Dermis microvascular lymphatic vessel endothelial cell (primary cell): Measurements from ENCODE around the gene RGS7BP. TPM values are rescaled to one million over a fixed set of nuclear protein-coding genes. Genes with fewer than 3 reads are reported as not detected.
A peak's percentile ranks its signal among the peaks of the same experiment; 100 is the strongest.

Source experiments
- DNase-seq, 2 donors: peaks; one replicate each; pipeline versions ENCODE4 v3.0.0 to v3.0.0-alpha.2; 2010; ENCODE audit warnings: low read depth in 2 of 2
- total RNA-seq: library from RNA; depleted of rRNA; stranded (reverse); fragments of >200 nt; gene quantifications from 2 replicates; pipeline ENCODE4 v1.2.1, GENCODE V29; 2014

The RGS7BP gene
- total RNA-seq, result 0.13 TPM in 2 replicates

DNA sequence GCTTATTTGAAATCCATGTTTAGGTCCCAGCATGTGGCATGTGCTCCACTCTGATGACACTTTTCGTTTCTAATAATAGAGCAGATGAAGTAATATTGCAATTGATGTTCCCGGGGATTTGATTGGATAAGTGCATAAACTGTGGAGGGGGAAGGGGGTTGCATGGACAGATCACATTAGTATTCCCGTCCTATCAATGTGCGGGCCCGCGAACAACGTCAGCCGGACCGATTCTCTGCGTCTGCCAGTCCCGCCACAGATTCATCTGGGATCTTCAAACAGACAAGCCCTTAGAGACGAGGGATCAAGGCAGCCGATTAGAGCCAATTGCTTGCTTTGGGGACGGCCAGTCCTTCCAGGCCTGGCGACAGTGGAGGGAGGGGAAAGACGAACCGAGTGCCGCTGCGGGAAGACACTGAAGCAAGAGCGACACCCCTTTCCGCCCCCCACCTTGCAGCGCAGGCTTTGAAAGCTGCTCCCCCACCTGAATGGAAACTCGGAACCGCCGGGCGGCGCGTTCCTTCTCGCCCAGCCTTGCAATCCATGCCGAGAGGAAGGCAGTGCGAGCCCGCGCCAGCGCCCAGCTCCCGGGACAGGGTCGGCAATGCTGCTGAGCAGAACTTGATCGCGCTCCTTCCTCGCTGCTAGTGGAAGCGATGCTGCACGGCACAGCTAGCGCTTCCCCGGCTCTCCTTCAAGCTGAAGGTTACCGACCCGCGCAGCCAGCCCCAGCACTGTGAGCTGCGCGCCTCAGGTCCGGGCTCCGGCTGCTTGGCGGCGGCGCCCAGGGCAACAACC, at the start of gene RGS7BP:
Gene RGS7BP (plus strand): TSS at position 247 of the 798 bp plus-strand sequence. CDS start 610 bp downstream, outside the sequence.
- peak in 1 of 2 donors; percentile 21 for DNase-seq

DNA sequence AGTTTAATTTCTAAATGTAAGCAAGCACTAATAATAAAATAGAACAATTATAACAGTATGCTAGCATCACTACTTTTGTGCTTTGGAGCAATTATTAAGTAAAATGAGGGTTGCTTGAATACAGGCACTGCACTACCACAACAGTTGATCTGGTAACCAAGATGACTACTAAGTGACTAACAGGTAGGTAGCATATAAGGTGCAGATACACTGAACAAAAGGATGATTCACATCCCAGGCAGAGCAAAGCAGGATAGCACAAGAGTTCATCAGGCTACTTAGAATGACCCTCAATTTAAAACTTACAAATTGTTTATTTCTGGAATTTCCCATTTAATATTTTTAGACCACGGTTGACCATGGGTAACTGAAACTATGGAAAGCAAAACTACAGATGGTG, 48.0 kb upstream of the RGS7BP start:
- no peak for DNase-seq

DNA sequence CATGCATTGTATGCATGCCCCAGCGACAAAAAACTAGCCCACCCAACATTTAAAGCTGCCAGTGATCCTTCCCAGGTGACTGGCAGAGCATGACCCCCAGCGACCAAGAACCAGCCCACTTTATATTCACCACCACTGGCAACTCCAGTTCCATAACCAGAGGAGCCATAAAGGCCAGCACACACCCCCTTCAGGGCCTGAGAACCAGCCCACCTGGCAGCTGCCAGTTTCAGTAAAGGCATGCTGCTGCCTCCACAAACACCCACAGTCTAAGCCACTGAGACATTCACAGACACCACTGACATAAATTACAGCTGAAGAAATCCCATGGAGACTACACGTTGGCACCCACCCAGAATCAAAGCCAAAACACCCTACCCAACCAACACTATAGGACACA, 46.9 kb upstream of the RGS7BP start:
- DNase-seq, result no peak

DNA sequence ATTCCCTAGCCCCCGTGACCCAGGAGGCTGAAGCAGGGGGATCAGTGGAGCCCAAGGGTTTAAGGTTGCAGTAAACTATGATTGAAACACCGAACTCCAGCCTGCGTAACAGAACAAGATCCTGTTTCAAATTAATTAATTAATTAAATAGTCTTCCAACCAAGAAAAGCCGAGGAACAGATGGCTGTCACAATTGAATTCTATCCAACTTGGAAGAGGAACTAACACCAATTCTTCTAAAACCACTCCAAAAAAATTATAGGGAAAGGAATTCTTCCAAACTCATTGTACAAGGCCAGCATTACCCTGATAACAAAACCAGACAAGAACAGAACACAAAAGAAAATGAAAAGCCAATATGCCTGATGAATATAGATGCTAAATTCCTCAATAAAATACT, 43.4 kb upstream of the RGS7BP start:
- DNase-seq, result no peak

DNA sequence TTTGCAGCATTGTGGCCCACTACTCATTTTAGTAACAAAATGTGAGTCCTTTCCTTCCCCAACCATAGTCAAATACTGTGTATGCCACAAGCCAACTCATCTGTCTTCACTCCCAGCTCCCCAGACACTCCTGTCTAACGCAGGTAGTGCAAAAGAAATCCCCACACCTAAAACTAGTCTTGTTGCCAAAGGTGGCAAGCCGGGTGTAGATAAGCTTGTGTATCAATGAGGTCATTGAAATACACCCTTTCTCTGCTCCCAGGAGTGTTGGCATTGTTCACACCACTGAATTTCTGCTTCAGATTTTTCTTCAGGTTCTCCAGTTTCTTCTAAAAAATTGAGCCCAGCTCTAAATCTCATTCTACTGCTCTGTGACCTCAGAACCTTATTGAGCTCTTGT, 19.7 kb upstream of the RGS7BP start:
- no peak for DNase-seq

DNA sequence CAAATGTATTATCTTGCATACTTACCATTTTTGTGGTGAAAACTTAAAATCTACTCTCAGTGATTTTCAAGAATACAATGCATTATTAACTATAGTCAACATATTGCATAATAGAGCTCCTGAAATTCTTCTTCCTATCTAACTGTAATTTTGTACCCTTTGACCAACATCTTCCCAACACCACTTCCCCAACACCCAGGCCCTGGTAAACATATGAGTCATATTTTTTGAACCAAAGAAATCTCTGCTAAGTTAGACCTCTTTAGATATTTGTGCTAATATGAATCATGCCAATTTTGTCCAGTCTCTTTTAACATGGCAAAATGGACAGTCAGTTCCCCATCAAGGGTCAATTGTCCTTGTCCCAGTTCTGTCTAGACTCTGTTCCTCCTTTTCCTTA, 18.5 kb upstream of the RGS7BP start:
- DNase-seq, result no peak

DNA sequence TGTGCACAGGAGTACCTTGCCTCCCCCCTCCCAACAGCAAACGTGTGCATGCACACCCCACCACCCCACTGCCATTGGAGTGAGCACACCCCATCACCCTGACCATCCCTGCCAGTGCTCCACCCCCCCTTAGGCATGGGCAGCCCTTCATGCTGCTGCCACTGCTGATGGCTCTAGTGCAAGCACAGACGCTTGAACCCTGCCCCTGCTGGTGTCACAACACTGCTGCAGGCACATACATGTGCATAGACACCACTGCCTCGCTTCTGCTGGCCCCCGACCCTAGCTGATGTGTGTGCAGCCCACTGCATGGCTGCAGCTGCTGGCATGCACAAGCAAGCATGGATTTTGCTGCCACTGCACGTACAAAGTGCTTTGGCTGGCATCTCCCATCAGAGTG, 16.0 kb upstream of the RGS7BP start:
- no peak for DNase-seq

DNA sequence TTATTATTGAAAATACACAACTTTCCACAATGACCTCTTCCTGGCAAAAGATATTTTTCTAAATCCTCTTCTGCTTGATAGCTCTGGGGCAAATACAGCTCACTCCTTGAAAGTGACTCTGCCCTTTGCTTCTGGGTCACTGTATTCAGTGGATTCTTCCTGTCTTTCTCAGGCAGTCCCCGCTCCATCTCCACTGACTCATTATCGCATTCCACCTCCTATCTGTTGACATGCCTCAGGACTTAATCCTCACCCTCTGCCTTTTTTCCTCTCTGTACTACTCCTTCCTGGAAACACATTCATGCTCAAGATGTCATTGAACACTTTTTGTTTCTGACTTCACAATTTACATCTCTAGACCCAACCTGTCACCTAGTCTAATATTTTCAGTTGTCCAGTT, 8.4 kb upstream of the RGS7BP start:
- no peak for DNase-seq

DNA sequence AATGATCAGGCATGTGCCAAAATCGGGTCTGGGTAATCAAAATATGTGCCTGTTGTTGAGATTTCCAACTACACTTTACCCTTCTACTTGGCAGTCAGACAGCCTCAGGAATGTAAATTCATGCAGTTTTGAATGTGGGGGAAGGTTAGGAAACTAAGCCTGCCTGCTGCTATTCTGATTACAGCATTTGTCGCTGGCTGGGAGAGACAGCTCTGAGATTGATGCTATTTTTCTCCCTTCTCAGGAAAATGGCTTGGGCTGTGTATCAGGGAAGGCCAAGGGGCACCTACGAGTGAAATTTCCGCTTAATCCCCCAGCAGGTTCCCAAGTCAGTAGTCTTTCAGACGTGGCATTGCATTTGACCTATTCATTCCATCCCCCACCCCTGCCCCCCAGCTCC, 3.6 kb upstream of the RGS7BP start:
- no peak for DNase-seq

DNA sequence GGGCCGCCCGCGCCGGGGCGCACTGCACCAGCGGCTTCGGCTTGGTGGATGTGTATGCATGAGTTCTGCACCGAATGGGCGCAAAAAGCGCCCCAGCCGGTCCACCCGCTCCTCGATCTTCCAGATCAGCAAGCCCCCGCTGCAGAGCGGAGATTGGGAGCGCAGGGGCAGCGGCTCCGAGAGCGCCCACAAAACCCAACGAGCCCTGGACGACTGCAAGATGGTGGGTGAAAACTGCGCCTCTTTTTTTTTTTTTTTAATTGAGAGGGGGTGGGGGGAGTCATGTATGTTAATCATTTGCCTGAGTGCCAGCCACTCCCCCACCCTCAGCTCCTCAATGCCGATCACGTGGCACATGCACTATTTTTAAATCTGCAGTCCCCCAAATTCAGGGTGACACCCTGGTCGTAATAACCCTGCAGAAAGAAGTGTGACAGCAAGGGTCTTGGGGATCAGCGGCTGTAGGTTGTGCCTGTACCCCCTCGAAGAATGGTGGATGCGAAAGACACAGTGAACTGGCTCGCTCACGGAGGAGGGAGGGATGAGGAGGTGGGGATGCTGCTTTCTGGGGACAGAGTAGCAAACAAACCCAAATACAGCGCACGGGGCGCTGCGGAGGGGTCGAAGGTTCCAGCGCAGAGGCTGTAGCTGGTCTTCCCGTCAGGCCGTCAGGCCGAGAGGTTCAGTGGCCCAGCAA, 900 bp downstream of the RGS7BP start:
- no peak for DNase-seq

DNA sequence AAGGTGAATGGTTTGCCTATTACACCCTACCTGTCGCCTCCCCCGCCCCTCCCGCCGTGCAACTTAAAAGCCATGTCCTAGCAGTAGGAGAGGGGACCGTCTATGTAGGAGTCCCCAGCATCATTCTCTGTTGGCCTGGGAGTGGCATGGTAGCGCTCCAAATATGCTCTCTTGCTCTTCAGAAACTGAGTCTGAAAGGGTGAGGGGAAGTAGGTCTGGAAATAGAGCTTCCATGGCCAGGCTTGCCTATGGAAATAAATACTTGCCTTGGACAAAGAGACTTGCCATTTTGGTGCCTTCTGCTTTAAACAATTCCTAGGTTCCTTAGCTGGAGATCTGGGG, 1.4 kb downstream of the RGS7BP start:
- DNase-seq, result no peak

DNA sequence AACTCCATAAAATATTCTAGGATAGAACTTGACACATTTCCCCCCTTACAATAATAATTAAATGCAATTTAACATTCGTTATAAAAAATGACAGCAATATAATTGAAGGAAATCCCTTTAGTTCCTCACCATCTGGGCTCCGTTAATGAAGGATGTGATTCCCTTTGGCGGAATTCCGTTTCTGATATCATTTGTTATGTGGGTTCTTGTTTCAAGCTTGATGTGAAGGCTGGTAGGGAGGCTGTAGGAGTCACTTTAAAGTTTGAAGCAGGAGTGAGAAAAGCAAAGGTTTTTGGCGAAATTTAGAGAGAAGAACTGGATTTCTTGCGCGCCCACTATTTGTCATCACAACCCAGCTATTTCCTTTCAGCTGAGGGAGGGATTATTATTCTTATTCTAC, 4.0 kb downstream of the RGS7BP start:
- peak in 1 of 2 donors; percentile 32 for DNase-seq

DNA sequence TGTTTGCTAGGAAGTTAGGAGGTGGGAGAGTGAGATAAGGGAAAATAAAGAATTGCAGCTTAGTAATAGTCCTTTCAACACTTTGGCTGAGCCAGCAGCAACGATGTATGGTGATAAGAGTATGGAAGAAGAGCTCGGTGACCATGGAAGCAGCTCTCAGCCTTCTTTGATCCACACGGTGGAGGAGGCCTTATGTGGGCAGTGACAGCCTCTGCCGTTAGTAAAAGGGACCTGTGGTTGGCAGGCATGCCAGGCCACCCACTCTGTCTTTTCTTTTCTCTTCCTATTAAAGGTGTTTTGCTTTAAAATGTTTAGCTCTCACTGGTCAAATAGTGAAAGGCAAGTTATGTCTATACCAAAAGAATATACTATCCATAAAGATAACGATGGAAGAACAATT, 7.7 kb downstream of the RGS7BP start:
- no peak for DNase-seq

DNA sequence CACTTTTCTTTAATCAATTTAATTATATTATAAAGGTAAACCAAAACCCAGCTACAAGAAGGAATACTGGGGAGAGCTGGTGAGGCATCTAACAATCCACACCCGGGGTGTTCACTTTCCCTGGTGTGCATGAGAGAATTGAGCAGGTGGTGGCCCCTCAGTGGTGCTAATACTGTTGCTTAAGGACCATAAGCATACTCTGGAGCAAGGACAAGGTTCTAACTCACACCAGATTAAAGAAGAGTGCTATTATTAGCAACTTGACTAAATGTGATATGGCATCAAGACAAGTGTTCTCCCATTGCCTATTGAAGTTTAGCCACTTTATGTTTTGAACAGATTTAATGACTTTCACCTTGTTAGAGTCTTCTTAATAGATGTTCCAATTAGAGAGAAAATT, 8.8 kb downstream of the RGS7BP start:
- DNase-seq, result no peak

DNA sequence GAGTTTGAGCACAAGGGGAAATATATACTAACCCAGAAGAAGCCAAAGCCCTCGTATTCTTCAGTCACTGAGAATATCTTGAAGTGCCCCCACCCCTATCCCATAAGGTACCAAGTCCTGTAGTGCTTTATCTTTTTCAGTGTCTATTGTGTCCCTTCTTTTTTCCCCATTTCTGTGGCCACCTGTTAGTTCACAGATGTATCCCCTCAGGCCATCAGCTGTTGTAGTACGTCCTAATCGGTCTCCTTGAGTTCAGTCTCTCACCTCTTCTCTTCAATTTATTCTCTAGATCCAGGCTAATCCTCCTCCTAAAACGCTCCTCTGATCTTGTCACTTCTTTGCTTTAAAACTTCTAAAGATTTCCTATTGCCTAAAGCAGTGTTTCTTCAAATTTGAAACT, 10.4 kb downstream of the RGS7BP start:
- DNase-seq, result no peak

DNA sequence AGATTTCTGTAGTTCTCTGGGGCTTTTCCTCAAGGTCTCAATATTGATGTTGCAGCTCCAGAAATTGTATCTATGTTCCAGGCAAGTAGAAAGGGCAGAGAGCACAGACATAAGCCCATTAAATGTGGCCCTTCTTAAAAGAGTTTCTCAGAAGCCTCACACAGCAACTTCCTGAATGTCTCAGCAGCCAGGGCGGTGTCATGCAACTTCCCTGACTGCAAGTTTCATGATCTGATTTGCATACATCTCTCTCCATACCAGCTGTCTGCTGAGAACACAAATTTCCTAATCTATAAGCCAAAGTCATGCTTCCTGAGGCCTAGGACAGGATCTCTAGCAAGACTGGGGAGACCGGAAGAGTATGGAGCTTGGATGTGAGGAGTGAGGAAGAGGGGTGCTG, 13.0 kb downstream of the RGS7BP start:
- DNase-seq, result no peak

DNA sequence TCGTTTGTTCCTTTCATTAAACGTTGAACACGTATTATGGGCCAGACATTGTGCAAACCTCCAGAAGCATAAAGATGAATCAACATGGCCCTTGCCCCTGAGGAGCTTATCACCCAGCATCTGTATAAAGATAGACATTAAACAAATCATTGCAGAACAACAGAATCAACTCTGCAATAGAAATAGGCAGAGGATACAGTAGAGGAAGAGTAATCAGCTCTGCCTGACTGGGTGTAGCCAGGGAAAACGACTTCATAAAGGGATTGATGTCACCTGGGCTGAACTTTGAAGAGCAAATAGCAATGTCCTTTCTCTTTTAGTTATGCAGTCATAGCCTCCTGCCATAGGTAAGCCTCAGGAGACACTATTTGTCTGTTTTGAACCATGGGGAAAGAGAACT, 13.4 kb downstream of the RGS7BP start:
- DNase-seq, result no peak

DNA sequence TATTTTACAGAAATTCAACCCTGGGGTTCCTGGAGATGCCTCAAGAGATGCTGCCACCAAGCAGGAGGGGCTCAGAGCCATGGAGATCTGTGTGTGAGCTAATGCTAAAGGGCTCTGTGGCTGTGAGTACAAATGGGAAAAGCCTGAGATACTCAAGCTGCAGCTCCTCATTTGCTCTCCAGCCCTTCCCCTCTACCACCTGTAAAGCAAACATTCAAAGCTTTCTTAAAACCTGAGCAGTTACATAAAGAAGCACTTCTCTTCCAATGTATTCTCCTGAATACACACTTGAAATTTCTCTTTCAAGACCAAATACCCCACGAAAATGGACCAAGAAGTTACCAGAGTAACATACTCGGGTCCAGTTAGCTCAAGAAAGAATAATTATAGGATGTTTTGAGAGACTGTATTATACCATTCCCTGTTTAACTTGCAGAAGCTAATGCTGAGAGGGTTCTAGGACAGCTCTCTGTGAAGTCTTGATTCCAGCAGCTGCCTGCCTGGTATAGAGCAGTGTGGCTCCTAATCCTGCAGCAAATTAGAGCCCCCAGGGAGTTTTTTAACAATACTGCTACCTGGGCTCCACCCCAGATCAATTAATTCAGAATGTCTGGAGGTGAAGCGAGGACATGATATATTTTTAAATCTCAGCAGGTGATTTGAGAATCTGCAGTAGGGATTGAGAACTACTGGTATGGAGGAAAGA, 21.1 kb downstream of the RGS7BP start:
- DNase-seq, result no peak

DNA sequence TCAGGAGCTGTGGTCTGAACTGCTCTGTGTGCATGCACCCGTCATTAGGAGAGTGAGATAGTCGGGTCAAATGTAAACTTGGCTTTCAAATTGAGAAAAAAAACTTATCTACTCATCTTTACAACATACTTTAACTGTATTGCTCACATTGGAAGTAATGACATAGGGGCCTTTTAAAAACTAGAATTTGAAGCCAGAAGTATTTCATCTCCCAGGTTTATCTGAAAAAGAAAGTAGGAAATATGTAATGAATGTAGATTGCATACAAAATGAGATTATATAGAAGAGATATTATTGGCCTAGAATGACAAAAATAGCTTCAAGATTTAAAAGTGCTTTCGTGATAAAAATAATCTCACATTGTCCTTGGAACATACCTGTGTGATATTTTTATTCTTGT, 24.3 kb downstream of the RGS7BP start:
- DNase-seq, result no peak

DNA sequence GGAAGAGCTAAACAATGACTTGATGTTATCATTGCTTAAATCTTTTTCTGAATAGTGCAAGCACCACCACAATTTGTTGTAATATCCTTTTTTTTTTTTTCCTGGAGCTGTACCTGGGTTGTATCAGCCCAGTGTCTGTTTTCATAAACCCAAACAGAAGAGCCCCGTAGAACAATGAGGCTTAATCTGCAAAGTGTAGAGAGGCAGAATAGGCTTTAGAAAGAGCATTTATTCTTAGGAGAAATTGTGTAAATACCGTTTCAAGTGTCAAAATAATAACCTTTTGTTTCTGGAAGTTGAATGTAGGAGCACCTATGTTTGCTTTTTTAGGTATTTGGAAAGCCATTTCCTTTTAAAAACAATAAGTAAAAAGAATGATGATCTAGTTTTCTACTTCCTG, 26.4 kb downstream of the RGS7BP start:
- no peak for DNase-seq

DNA sequence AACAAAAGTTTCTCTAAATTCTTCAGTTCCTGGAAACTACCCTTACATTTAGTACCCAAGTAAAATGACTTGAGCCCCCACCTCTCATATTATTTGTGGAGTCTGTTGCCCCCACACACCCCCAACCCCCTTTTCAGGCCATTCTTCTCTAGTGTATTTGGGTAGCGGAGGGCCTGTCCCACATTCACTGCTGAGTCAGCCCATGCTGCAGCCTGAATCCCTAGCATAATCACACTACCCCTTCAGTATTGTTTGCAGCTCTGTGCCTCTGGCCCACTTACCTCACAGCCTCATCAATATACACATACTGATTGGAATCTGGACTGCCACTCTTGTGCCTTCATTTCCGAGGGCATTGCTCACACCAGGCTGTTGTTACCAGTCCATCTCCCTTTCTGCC, 26.8 kb downstream of the RGS7BP start:
- no peak for DNase-seq

DNA sequence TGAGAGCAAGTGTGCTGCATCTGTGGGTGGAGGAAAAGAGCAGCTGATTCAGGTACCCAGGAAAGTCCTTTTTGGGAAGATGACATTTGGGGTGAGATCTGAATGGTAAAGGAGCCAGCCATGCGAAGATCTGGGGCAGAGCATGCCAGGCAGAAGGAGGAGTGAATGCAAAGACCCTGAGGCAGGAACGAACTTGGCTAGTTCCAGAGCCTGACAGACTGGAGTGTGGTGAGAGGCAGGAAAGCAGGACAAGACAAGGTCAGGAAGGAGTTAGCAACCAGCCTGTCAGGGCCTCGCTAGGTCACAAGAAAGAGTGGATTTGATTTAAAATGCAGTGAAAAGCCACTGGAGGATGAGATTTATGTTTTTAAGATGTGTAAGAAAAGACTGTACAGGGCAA, 28.2 kb downstream of the RGS7BP start:
- DNase-seq, result no peak

DNA sequence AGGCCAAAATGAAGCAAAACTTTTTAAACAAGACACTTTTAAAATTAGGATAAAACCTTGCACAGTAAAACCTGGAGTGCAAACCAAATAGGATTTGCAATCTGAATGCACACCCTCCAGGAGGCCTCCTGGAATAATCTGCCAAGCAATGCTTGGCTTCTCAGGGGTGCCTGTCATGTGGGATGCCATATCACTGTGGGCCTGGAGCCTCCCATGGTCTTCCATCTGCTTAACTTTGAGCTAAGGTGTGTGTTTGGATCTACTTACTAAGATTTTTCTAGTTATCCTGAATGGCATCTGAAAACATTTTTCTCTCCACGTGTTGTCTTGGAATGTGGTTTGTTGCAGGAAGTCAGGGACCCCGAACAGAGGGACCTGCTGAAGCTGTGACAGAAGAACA, 52.1 kb downstream of the RGS7BP start:
- DNase-seq, result no peak
